LNCaP clone FGC (cell line): Measurements from ENCODE around the gene MAG.

ENCODE experiments used
- DNase-seq: peaks from one replicate; pipeline ENCODE4 v3.0.0-alpha.2; 2011; ENCODE audit warnings: low read depth
- H3K4me3 ChIP-seq: 2 replicates; pipeline ENCODE4 v1.5.1; 2011; ENCODE audit warnings: mild to moderate bottlenecking, low read depth, low read length, control low read depth
- TF ChIP-seq, protein P1 (sequence below): IDR thresholded peaks from 2 replicates; pipeline ENCODE4 v1.5.1; 2012; ENCODE audit warnings: mild to moderate bottlenecking; ENCODE audit not compliant: control insufficient read depth, insufficient read depth; ENCODE audit errors: extremely low read depth

The MAG gene

DNA sequence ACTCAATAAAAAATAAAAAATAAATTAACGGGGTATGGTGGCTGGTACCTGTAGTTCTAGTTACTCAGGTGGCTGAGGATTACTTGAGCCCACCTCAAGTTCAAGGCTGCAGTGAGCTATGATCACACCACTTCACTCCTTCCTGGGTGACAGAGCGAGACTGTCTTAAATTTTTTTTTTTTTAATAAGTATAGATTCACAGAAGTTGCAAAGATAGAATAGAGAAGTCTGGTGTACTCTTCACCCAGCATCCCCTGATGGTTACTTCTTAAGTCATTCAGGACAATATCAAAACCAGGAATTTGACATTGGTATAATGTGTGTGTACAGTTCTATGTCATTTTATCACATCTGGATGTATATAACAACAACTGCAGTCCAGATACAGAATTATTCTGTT lies 29.3 kb downstream of the MAG start:
- H3K4me3 ChIP-seq: no peak overlapping the region
- TF ChIP-seq, protein P1, sequence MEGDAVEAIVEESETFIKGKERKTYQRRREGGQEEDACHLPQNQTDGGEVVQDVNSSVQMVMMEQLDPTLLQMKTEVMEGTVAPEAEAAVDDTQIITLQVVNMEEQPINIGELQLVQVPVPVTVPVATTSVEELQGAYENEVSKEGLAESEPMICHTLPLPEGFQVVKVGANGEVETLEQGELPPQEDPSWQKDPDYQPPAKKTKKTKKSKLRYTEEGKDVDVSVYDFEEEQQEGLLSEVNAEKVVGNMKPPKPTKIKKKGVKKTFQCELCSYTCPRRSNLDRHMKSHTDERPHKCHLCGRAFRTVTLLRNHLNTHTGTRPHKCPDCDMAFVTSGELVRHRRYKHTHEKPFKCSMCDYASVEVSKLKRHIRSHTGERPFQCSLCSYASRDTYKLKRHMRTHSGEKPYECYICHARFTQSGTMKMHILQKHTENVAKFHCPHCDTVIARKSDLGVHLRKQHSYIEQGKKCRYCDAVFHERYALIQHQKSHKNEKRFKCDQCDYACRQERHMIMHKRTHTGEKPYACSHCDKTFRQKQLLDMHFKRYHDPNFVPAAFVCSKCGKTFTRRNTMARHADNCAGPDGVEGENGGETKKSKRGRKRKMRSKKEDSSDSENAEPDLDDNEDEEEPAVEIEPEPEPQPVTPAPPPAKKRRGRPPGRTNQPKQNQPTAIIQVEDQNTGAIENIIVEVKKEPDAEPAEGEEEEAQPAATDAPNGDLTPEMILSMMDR: no peak
- no peak for DNase-seq

DNA sequence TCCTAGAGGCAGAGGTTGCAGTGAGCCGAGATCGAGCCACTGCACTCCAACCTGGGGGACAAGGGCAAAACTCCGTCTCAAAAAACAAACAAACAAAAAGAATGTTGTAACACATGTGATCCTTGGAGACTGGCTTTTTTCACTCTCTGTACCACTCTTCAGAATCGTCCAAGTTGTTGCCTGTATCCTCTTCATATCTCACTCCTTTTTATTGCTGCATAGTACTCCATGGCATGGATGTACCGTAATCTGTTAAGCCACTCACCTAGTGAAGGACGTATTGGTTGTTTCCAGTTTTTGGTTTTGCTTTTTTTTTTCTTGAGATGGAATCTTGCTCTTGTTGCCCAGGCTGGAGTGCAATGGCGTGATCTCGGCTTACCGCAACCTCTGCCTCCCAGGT lies 30.1 kb downstream of the MAG start:
- TF ChIP-seq, protein P1: no peak
- H3K4me3 ChIP-seq: no peak overlapping the region
- DNase-seq: no peak

DNA sequence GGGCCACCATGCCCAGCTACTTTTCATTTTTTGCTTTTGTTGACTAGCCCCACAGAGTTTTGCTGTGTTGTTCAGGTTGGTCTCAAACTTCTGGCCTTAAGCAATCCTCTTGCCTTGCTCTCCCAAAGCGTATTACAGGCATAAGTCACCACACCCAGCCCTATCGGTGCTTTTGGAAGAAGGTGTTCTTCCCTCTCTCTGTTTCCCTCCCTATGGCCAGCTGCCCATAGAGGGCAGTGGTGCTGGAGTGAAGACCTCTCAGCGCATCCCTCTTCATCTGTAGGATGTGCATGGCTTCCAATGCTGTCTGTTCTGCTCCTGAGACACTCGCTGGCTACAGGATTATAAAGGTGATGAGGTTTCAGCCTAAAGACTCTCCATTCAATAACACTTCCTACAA lies 35.7 kb downstream of the MAG start:
- DNase-seq: no peak
- H3K4me3 ChIP-seq: no peak overlapping the region
- TF ChIP-seq, protein P1: 0 out of 2 replicates have a peak, but pooled peaks have one; percentile 5

DNA sequence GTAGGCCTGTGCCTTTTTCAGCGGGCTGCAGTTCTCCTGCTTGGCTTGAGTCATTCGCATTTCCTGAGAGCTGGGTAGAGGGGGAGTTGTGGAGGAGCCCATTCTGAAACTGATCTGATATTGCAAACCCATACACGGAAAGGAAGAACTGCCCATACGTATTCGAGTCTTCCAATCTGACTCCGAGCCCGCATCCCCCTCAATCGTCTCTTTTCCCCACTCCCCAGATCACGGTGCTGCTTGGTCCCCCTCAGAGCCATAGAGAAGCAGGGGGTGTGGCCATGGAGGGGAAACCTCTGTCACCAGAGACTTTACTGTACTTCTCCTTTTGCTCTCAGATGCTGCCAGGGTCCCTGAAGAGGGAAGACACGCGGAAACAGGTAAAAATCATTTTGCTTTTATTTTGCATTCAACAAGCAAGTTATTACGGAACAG lies 36.9 kb downstream of the MAG start, which contains the start of gene CD22:
CD22 (plus strand) TSS at position 337 of the 435 bp plus-strand sequence. CDS start 2,854 bp downstream, outside the sequence.
- H3K4me3 ChIP-seq: no peak within 1 kb of the TSS
- TF ChIP-seq, protein P1: no peak
- no peak for DNase-seq

DNA sequence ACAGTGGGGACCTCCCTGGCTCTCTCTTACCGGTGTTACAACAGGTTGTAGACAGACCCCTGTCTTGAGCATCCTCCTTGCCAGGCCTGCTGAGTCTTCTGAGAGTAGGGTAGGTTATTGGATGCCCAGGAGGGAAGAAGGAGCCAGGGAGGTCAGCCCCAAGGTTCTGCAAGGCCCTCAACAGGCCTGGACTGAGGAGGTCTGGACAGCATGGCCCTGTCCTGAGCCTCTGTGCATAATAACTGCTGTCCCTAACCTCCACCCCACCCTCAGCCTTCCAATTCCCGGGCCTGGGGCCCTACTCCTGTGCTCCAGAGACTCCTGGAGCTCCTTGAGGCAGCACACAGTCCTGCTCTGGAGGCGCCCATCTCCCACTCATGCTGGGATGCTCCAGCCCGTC lies 37.4 kb downstream of the MAG start:
- TF ChIP-seq, protein P1: no peak
- no peak for DNase-seq
- H3K4me3 ChIP-seq: no peak overlapping the region

DNA sequence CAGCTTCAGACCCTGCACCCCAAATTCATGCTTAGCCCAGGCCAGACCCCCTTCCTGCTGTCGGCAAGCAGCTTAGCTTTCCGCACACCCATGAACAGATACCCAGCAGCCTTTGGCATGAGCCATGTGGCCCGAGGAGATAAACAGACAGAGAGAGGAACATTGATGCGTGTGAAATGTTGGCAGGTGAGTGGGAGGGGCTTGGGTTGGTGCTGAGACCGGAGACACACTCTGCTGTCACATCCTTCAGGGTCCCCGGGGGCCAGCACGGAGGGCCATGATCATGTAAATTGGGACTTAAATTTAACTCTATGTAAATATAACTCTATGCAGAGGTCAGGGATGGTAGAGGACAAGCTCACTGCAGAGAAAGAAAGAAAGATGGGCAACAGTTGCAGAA lies 38.5 kb downstream of the MAG start:
- TF ChIP-seq, protein P1: no peak
- DNase-seq: no peak
- H3K4me3 ChIP-seq: no peak overlapping the region

DNA sequence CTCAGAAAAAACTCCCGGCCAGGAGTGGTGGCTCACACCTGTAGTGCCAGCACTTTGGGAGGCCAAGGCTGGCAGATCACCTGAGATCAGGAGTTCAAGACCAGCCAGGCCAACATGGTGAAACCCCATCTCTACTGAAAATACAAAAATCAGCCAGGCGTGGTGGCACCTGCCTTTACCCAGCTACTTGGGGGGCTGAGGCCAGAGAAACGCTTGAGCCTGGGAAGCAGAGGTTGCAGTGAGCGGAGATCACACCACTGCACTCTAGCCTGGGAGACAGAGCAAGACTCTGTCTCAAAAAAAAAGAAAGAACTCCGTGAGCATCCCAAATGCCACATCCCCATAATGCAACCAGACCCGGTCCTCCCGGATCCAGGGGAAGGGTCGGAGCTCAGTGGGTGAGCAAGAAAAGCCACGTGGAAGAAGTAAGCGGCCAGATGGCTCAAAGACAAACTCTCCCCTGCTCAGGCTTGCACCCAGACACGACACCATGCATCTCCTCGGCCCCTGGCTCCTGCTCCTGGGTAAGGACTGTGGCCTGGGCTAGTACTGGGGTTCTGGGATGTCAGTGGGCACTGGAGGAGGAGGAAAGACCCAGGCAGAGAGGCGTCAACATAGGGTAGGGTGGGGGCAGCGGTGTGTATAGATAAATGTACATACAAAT lies 39.7 kb downstream of the MAG start:
- no peak for DNase-seq
- TF ChIP-seq, protein P1: no peak
- no peak overlapping the region for H3K4me3 ChIP-seq
